A172 (cell line): Measurements from ENCODE around the gene BMPR1A. TPM values are rescaled to one million over a fixed set of nuclear protein-coding genes. Genes with fewer than 3 reads are reported as not detected.
A peak's percentile ranks its signal among the peaks of the same experiment; 100 is the strongest.
"Not testable (repeated sequence)": the region's sequence is repeated elsewhere in the genome, so short reads cannot be mapped to it uniquely, and the experiment has no call there.

ENCODE experiments used
- DNase-seq: peaks from one replicate; pipeline ENCODE4 v3.0.0-alpha.2; 2015; ENCODE audit warnings: low spot score
- total RNA-seq: library from RNA; depleted of rRNA; stranded (reverse); fragments of >200 nt; shearing (Covaris generic); gene quantifications from 2 replicates; pipeline ENCODE4 v1.2.3, GENCODE V29; 2014

The BMPR1A gene
- total RNA-seq, 1 experiment from 2014 or later, result 50.1 TPM

- no peak for DNase-seq
These were observed 124.6 kb downstream of the BMPR1A start for GRCh38 chr10:86880971-86881370.

GRCh38 chr10:86888585-86889381 is 132.4 kb downstream of the BMPR1A start:
- DNase-seq, result peak; percentile 80

- DNase-seq, result no peak
These were observed 133.6 kb downstream of the BMPR1A start for GRCh38 chr10:86889997-86890396.

- DNase-seq, result no peak
These were observed 142.1 kb downstream of the BMPR1A start for GRCh38 chr10:86898511-86898910.

- no peak for DNase-seq
These were observed 142.7 kb downstream of the BMPR1A start for GRCh38 chr10:86899132-86899531.

GRCh38 chr10:86899670-86900276 is 143.4 kb downstream of the BMPR1A start:
- peak; percentile 49 for DNase-seq

GRCh38 chr10:86900955-86901354 is 144.5 kb downstream of the BMPR1A start:
- DNase-seq, result no peak

GRCh38 chr10:86904600-86904999 is 148.2 kb downstream of the BMPR1A start:
- DNase-seq, result no peak

- no peak for DNase-seq
These were observed 149.0 kb downstream of the BMPR1A start for GRCh38 chr10:86905429-86905828.

- no peak for DNase-seq
These were observed 158.3 kb downstream of the BMPR1A start for GRCh38 chr10:86914734-86915133.

GRCh38 chr10:86918022-86918471 is 161.6 kb downstream of the BMPR1A start:
- DNase-seq, result peak; percentile 47

- no peak for DNase-seq
These were observed 166.1 kb downstream of the BMPR1A start for GRCh38 chr10:86922553-86922961.

- no peak for DNase-seq
These were observed 173.3 kb downstream of the BMPR1A start for GRCh38 chr10:86929468-86930380.

GRCh38 chr10:86931872-86932271 is 175.5 kb downstream of the BMPR1A start:
- no peak for DNase-seq

- no peak for DNase-seq
These were observed 176.3 kb downstream of the BMPR1A start for GRCh38 chr10:86932674-86933073.

GRCh38 chr10:86934162-86934711 is 177.8 kb downstream of the BMPR1A start:
- not testable (repeated sequence) for DNase-seq

GRCh38 chr10:86936661-86937501 is 180.5 kb downstream of the BMPR1A start:
- peak; percentile 25 for DNase-seq

GRCh38 chr10:86937502-86938154 is 181.2 kb downstream of the BMPR1A start:
- DNase-seq, result no peak

- no peak for DNase-seq
These were observed 181.8 kb downstream of the BMPR1A start for GRCh38 chr10:86938260-86938659.

GRCh38 chr10:86940076-86940475 is 183.7 kb downstream of the BMPR1A start:
- DNase-seq, result not testable (repeated sequence)
